B cell (primary cell): Measurements from ENCODE around the gene PPP1R7. TPM values are rescaled to one million over a fixed set of nuclear protein-coding genes. Genes with fewer than 3 reads are reported as not detected.

ENCODE experiments used
- ATAC-seq: fragments of 200-7000 bp; cut with Tn5 transposase; one replicate; pipeline ENCODE4 v1.10.0; 2021; ENCODE audit warnings: low read depth, mild to moderate bottlenecking, moderate number of reproducible peaks, moderate library complexity
- CTCF ChIA-PET: fragments of 350-600 bp; sonication (Branson Sonifier 250); formaldehyde crosslinking; loops from one replicate; lab custom pipeline; 2021; ENCODE audit warnings: antibody characterized with exemption, inconsistent platforms; lab: Charles Lee
- POLR2A ChIA-PET: fragments of 350-600 bp; sonication (Branson Sonifier 250); formaldehyde crosslinking; loops from one replicate; lab custom pipeline; 2021; ENCODE audit warnings: antibody characterized with exemption; lab: Charles Lee
- DNase-seq: peaks from one replicate; pipeline ENCODE4 v3.0.0; 2013
- H2AFZ ChIP-seq: 2 replicates; pipeline ENCODE4 v1.6.1; 2012; ENCODE audit warnings: mild to moderate bottlenecking, low read depth, low read length; ENCODE audit not compliant: insufficient read depth, poor library complexity, severe bottlenecking
- H3K27ac ChIP-seq, 2 donors: 1 replicate in 1 of 2; 2 replicates in 1 of 2; pipeline ENCODE4 v1.5.1; 2012 to 2013; ENCODE audit warnings: low read length in 2 of 2, mild to moderate bottlenecking in 2 of 2, moderate library complexity in 1 of 2
- H3K27me3 ChIP-seq, 4 experiments: fragments of 200-600 bp in 1 of 4; sonication (generic) in 1 of 4; replicated peaks in 1 of 4; 1 replicate in 2 of 4; 2 replicates in 2 of 4; pipeline versions ENCODE4 v1.6.1 to v1.7.0; 2013 to 2016; ENCODE audit warnings: low read length in 3 of 4, mild to moderate bottlenecking in 2 of 4, mixed read lengths in 1 of 4, moderate library complexity in 1 of 4; ENCODE audit not compliant: insufficient read depth in 4 of 4, control insufficient read depth in 3 of 4; ENCODE audit errors: control extremely low read depth in 1 of 4
- H3K36me3 ChIP-seq, 2 experiments: replicated peaks in 1 of 2; 1 replicate in 1 of 2; 2 replicates in 1 of 2; pipeline versions ENCODE4 v1.6.1 to v1.7.1; 2013; ENCODE audit warnings: low read length in 1 of 2; ENCODE audit not compliant: insufficient read depth in 2 of 2, control insufficient read depth in 1 of 2; ENCODE audit errors: control extremely low read depth in 1 of 2, extremely low read depth in 1 of 2
- H3K4me1 ChIP-seq, 2 donors: fragments of 200-600 bp in 1 of 2; sonication (generic) in 1 of 2; 1 replicate in 1 of 2; 2 replicates in 1 of 2; pipeline versions ENCODE4 v1.5.1 to v1.6.1; 2013 to 2017; ENCODE audit warnings: low read length in 2 of 2; ENCODE audit not compliant: control insufficient read depth in 2 of 2, insufficient read depth in 2 of 2
- H3K4me2 ChIP-seq: replicated peaks from 2 replicates; pipeline ENCODE3; 2012; ENCODE audit warnings: mild to moderate bottlenecking, low read depth, low read length; ENCODE audit not compliant: poor library complexity, severe bottlenecking
- H3K4me3 ChIP-seq, 5 experiments: fragments of 200-600 bp in 1 of 5; sonication (generic) in 1 of 5; 1 replicate in 3 of 5; 2 replicates in 2 of 5; pipeline versions ENCODE4 v1.5.1 to v1.7.0; 2011 to 2016; ENCODE audit warnings: low read length in 4 of 5, mild to moderate bottlenecking in 4 of 5, low read depth in 2 of 5, control low read depth in 1 of 5, moderate library complexity in 1 of 5; ENCODE audit not compliant: insufficient read depth in 1 of 5; ENCODE audit errors: control extremely low read depth in 1 of 5, extremely low read depth in 1 of 5
- H3K79me2 ChIP-seq: fragments of 200-600 bp; sonication (generic); one replicate; pipeline ENCODE4 v1.6.0; 2016; ENCODE audit warnings: low read length; ENCODE audit not compliant: control insufficient read depth, insufficient read depth
- H3K9ac ChIP-seq: fragments of 200-600 bp; sonication (generic); 2 replicates; pipeline ENCODE4 v1.6.1; 2017; ENCODE audit warnings: mild to moderate bottlenecking, low read length, moderate library complexity
- H3K9me3 ChIP-seq, 3 donors: one replicate each; pipeline versions ENCODE4 v1.6.1 to v1.7.1; 2013; ENCODE audit warnings: low read length in 2 of 3; ENCODE audit not compliant: control insufficient read depth in 2 of 3, insufficient read depth in 1 of 3; ENCODE audit errors: control extremely low read depth in 1 of 3
- H4K20me1 ChIP-seq: 2 replicates; pipeline ENCODE4 v1.6.0; 2012; ENCODE audit warnings: mild to moderate bottlenecking, low read length; ENCODE audit not compliant: insufficient read depth, control insufficient read depth, poor library complexity, severe bottlenecking
- H3K27ac Mint-ChIP-seq: one replicate; pipeline ENCODE4 v1.8.0; 2021; ENCODE audit warnings: mixed read lengths
- H3K27me3 Mint-ChIP-seq: one replicate; pipeline ENCODE4 v1.8.0; 2021; ENCODE audit warnings: mixed read lengths
- H3K4me1 Mint-ChIP-seq: one replicate; pipeline ENCODE4 v1.8.0; 2021; ENCODE audit warnings: mixed read lengths
- H3K4me3 Mint-ChIP-seq: one replicate; pipeline ENCODE4 v1.8.0; 2021; ENCODE audit warnings: mixed read lengths
- H3K9me3 Mint-ChIP-seq: one replicate; pipeline ENCODE4 v1.8.0; 2022; ENCODE audit warnings: mixed read lengths; ENCODE audit not compliant: insufficient read depth
- CTCF ChIP-seq: fragments of 200-600 bp; IDR thresholded peaks from one replicate; pipeline ENCODE4 v1.8.0; 2022; ENCODE audit warnings: antibody characterized with exemption, mild to moderate bottlenecking
- EZH2 ChIP-seq: IDR thresholded peaks from 2 replicates; pipeline ENCODE4 v1.6.1; 2012; ENCODE audit warnings: borderline replicate concordance, low read depth, mild to moderate bottlenecking, moderate library complexity, low read length; ENCODE audit not compliant: insufficient read depth, poor library complexity, severe bottlenecking
- WGBS: methylation state at CpG from one replicate; pipeline ENCODE4 v1.1.5; 2013; ENCODE audit warnings: missing lambda C conversion rate; ENCODE audit not compliant: insufficient coverage; 5-methylcytosine and 5-hydroxymethylcytosine counted together
- intact Hi-C: fragments of 100-400 bp; cut with micrococcal nuclease; formaldehyde crosslinking; loops from one replicate; pipeline ENCODE4 v1.10.0; 2022
- polyA plus RNA-seq: library from polyadenylated mRNA; depleted of rRNA; stranded (reverse); fragments of >200 nt; gene quantifications from 2 replicates; pipeline ENCODE4 v1.2.3, GENCODE V29; 2012
- total RNA-seq, 2 donors: library from RNA; stranded (reverse); fragments of 120-200 nt in 1 of 2; gene quantifications; 1 replicate in 1 of 2; 2 replicates in 1 of 2; pipeline versions ENCODE4 v1.2.3 to v1.2.4, GENCODE V29; 2013 to 2022

The PPP1R7 gene
- total and polyA plus RNA-seq, 2 donors (not counting 1 experiment from before 2014, with no cell fraction given): 37.7 to 50.9 TPM

- H3K36me3 ChIP-seq: peaks cover 0 to 3% of the 10 kb centered on the region in 2 experiments
- peak overlapping the region; percentile 93 for H3K27ac Mint-ChIP-seq
- intact Hi-C loops: loop anchor here (1.0 kb wide), 1 partner anchor 39 kb away; no protein-coding TSS in a partner anchor
- H3K9me3 ChIP-seq: no peaks in the 10 kb centered on the region
- TF ChIP-seq EZH2 (no peak), CTCF (no peak)
- WGBS: under 1% methylated on average over 23 of the region's 23 CpGs
- ChIA-PET CTCF (interaction anchor here (0.7 to 4.5 kb wide), 8 partner anchors 18 to 167 kb away, joined by 3 to 101 read pairs (median 11); partner anchors contain the start of gene MTERF4), POLR2A (interaction anchor here (0.7 to 2.1 kb wide), 9 partner anchors 23 to 71 kb away, joined by 3 to 13 read pairs (median 4); partner anchors contain the start of gene MTERF4)
- H3K4me3 ChIP-seq: peak overlapping the region; percentile 57 to 94 (median 84)
- peaks cover 37% of the 10 kb centered on the region for H3K79me2 ChIP-seq
- ATAC-seq (peak; percentile 3), DNase-seq (no peak)
- H3K4me1 ChIP-seq: peaks cover 12 to 20% of the 10 kb centered on the region in 2 donors
- no peaks in the 10 kb centered on the region for H4K20me1 ChIP-seq
- peaks cover 35% of the 10 kb centered on the region for H3K4me1 Mint-ChIP-seq
- H3K27me3 ChIP-seq: no peaks in the 10 kb centered on the region
- no peaks in the 10 kb centered on the region for H3K27me3 Mint-ChIP-seq
- no peaks in the 10 kb centered on the region for H3K9me3 Mint-ChIP-seq
- H3K4me3 Mint-ChIP-seq: peak overlapping the region; percentile 96
- H3K9ac ChIP-seq: peak overlapping the region; percentile 85
- H3K27ac ChIP-seq: peak overlapping the region; percentile 12 to 70
- H2AFZ ChIP-seq: peak overlapping the region; percentile 99
- peak overlapping the region; percentile 99 for H3K4me2 ChIP-seq
These were observed 667 bp upstream of the PPP1R7 start for GRCh38 chr2:241149675-241149924.

- POLR2A ChIA-PET: interaction anchor here (0.5 to 2.1 kb wide), 10 partner anchors 18 to 728 kb away, joined by 3 to 13 read pairs (median 4); no protein-coding TSS in a partner anchor
- peaks cover 0 to 9% of the 10 kb centered on the region in 2 experiments for H3K36me3 ChIP-seq
- H3K4me3 Mint-ChIP-seq: peak overlapping the region; percentile 96
- DNase-seq (no peak), ATAC-seq (no peak)
- intact Hi-C loops: loop anchor here (1.0 to 5.0 kb wide), 10 partner anchors 24 to 237 kb away; partner anchors contain the start of genes FARP2, HDLBP, MTERF4 and SEPTIN2
- no peaks in the 10 kb centered on the region for H3K27me3 Mint-ChIP-seq
- peaks cover 12 to 20% of the 10 kb centered on the region in 2 donors for H3K4me1 ChIP-seq
- no peaks in the 10 kb centered on the region for H3K9me3 Mint-ChIP-seq
- H3K27ac ChIP-seq: peak overlapping the region in 1 of 2 donors; percentile 80
- peaks cover 35% of the 10 kb centered on the region for H3K4me1 Mint-ChIP-seq
- H3K9me3 ChIP-seq: no peaks in the 10 kb centered on the region
- peak overlapping the region; percentile 85 for H3K9ac ChIP-seq
- CTCF ChIA-PET: interaction anchor here (0.7 to 4.5 kb wide), 15 partner anchors 27 to 818 kb away, joined by 3 to 101 read pairs (median 5); partner anchors contain the start of gene MTERF4
- H3K4me3 ChIP-seq: peak overlapping the region; percentile 56 to 94 (median 84)
- H3K4me2 ChIP-seq: peak overlapping the region; percentile 99
- no peaks in the 10 kb centered on the region for H4K20me1 ChIP-seq
- no peaks in the 10 kb centered on the region for H3K27me3 ChIP-seq
- 18% methylated on average over 34 of the region's 37 CpGs for WGBS
- peaks cover 36% of the 10 kb centered on the region for H3K79me2 ChIP-seq
- peak overlapping the region; percentile 99 for H2AFZ ChIP-seq
- TF ChIP-seq CTCF: peak; percentile 39
- no peak for TF ChIP-seq EZH2
- peak overlapping the region; percentile 93 for H3K27ac Mint-ChIP-seq
These were observed 628 bp downstream of the PPP1R7 start for GRCh38 chr2:241150660-241151530.
